CD4-positive, alpha-beta T cell treated with Interleukin-15 for 4 hours (primary cell): ENCODE measurements around the gene GPANK1.

ENCODE experiments used
- DNase-seq: peaks from one replicate; pipeline ENCODE4 v3.0.0-alpha.2; 2020; ENCODE audit warnings: low spot score

Gene GPANK1

GRCh38 chr6:31662124-31662723 is 2.6 kb downstream of the GPANK1 start:
- DNase-seq, result no peak

DNA sequence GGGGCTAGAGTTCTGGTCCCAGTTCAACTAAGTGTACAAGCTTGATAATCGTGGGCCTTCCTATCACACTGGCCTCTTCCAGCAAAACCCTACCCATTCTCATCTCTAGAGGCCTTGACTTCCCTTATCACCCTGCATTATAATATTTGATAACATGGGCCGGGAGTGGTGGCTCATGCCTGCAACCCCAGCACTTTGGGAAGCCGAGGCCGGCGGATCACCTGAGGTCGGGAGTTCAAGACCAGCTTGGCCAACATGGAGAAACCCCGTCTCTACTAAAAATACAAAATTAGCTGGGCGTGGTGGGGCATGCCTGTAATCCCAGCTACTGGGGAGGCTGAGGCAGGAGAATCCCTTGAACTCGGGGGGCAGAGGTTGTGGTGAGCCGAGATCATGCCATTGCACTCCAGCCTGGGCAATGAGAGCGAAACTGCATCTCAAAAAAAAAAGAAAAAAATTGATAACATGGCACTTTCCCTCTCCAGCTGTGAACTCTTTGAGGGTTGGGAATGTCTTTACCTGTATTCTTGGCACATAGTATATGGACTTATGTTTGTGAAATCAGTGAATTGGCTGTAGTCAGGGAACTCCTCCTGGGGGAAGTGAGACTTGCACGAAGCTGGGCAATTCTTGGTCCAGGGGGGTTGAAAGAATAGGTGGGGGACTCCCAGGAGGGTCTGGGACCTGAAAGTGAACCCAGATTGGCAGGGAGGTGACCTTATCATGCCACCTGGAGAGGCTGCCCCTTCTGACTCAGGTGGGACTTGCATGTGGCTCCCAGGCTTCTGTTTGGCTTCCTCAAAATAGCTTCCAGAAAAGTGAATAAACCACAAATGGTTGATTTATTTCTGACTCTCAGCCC is 3.3 kb downstream of the GPANK1 start:
- DNase-seq, result no peak

GRCh38 chr6:31660381-31661261 is 4.2 kb downstream of the GPANK1 start, which contains the start of gene C6orf47:
Gene C6orf47 (minus strand): TSS chr6:31660778. CDS start chr6:31659947, 831 bp downstream.
- peak; percentile 72 for DNase-seq

- DNase-seq, result peak; percentile 70
These were observed 5.0 kb downstream of the GPANK1 start for GRCh38 chr6:31659649-31660380.

DNA sequence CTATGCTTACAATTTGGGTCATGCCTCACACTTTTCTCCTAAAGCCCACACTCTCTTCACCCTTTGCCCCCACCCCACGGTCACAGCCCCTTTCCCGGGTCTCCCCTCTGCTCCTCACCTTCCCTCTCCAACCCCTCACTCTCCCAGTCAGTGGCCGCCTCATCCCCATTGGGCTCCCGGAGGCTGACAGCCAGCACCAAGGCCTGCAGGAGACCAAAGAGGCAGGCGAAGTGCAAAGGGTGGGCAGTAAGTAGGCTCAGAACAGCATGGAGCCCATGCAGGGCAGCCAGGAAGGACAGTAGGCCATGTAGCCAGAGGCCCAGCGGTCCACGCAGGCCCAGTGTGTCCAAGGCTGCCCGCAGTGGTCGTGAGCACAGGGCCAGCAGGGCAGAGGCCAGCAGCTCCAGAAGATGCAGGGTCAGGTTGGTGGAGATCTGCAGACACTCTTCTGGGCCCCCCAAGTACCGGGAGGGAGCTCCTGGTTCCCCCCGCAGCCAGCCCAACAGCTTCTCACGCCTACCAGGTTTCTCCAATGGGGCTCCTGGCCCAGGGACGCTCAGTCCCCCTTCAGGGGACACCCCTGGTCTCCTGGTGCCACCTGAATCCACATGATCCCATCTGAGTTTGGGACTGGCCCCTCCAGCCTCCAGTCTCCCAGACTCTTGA is 5.7 kb downstream of the GPANK1 start:
- no peak for DNase-seq

- DNase-seq, result no peak
These were observed 6.6 kb downstream of the GPANK1 start for GRCh38 chr6:31658158-31658688.

- DNase-seq, result peak; percentile 25
These were observed 7.2 kb downstream of the GPANK1 start for GRCh38 chr6:31657406-31658157.

DNA sequence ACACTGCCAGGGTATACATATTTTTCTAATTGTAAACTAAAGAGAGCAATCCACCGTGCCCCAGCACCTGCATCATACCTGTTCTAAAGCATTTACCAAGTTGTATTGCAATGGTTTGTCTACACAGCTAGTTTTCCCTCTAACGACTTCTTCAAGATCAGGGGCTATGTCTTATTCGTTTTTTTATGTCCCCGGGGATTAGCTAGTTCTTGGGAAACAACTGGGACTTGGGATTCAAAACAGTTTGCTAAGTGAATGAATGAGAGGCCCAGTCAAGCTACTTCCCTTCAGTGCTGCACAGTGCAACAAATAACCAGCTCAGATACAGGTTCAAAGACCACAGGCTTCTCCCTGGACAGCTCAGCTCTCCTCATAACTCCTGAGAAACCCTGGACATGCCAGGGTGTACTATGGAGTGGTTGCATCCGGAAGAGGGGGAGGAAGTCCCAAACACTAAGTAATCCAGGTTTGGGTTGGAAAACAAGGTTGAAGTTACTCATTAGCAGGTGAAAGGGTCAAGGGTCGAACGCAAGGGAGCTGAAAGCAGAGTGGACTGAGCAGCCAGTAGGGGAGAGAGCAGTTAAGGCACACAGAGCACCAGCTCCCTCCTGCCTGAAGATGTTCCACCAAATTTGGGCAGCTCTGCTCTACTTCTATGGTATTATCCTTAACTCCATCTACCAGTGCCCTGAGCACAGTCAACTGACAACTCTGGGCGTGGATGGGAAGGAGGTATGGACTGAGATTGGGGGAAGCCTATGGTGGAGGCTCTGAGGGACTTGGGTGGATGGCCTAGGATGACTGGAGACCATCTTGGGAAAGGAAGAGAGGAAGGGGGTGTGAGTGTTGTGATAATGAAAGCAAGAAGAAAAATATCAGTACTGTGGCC is 9.2 kb downstream of the GPANK1 start, which contains the start of gene APOM:
TSS of gene APOM (plus strand) at position 546 of the 889 bp plus-strand sequence. CDS start at position 619, 73 bp downstream.
- no peak for DNase-seq

- DNase-seq, result no peak
These were observed 10.0 kb downstream of the GPANK1 start for GRCh38 chr6:31654574-31655348.

DNA sequence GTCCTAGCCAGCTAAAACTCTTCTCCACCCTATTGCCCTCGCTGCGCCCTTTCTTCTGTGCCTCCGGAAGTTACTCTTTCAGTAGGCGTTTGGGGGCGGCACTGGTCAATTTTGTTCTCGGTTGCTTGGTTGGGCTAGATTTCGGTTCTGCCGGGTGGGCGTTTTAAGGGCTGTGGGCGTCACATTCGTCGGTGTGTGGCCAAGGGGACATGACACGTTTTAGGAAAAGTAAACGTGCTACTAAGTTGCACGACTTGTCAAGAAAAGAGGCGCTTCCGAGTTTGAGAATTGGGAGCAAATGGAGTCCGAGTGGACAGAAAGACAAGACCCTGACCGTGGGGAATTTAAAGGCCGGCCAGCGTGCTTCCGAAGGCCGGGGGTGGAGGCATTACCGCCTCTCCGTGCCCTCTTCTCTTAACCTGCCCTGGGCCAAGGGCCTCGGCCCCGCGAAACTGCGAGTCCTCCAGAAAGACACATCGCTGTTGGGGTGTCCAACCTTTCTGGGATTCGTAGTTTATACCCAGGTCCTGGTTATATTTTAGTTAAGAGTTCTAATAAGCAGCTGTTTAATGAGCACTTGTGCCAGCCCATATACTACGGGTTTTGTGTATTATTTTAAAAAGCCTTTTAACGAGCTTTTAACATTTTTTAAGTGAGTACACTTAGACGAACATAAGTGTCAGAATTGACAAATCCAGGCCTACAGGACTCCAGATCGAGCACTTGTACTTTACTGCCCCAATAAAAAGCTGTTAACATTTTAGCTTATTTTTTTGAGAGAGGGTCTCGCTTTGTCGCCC is 11.7 kb downstream of the GPANK1 start:
- no peak for DNase-seq

DNA sequence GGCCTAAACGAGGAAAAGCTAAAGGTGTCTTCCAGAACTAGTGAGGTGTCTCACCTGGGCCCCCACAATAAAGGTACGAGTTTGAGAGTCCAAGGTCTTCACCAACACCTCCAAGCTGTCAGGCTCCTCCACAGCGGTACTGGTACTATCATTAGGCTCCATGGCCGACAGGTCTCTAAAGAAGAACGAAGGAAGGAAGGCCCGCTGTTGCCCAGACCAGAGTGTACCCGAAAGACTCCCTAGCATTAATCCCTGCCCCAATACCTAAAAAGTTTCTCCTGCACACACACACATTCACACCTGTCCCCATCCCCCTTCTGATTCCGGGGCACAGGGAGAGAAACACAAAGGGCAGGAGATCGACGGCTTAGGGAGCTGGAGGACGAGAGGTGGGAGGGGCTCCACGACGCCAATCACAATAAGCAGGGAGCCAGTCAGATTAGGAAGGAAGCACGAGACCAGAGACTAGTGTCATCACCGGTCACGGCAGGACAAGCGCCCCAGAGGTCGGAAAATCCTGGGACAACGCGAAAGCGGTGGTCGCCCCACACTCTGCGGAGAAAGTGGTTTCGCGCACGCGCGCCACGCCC is 13.1 kb downstream of the GPANK1 start:
- no peak for DNase-seq

DNA sequence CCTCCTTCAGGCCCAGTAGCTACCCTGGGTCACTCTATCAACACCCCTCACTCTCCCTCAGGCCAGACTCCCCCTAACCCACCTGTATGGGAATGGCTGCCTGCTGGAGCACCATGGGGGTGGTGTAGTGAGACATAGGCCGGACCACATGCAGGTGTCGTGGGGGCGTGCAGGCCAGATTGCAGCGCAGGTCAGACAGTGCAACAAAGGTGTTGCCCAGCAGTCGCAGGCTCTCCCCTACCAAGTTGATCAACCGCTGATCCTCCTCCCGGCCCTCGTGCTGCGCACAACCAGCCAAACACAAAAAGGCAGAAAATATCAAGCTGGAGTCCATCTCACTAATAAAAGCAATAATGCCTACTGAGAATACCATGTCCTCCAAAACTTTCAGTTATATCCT is 19.5 kb downstream of the GPANK1 start:
- no peak for DNase-seq

DNA sequence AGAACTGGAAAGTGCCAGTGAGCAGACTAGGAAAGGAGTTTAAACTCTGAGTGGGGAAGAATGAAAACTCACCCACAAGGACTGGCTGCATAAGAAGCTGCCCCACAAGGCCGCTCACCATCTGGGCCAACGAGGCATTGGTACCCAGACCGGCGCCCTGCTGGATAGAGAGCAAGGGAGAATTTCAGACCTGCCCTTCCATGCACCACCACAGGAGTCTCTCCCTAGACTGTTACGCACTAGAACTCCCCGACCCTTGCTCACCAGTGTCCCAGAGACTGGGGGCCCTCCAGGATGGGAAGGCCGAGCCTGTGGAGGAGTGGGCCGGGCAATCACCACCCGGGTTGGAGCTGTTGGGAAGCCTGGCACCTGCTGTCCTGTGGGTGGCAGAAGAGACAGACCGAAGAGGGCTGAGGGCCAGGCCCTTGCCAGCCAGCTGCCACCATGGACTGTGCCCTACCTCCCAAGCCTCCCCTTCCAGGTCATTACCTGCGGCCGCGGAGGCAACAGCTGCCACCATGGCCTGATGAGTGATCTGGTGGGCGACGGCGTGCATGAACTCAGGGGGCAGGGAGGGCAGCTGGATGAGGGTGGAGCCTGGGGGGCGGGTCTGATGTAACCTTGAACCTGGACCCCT is 20.9 kb downstream of the GPANK1 start:
- no peak for DNase-seq

- DNase-seq, result no peak
These were observed 21.8 kb downstream of the GPANK1 start for GRCh38 chr6:31642798-31643570.

- no peak for DNase-seq
These were observed 23.4 kb downstream of the GPANK1 start for GRCh38 chr6:31641370-31641769.

GRCh38 chr6:31640612-31641011 is 24.2 kb downstream of the GPANK1 start:
- DNase-seq, result no peak
